ENCODE results near the gene RABGGTA.

Gene RABGGTA

DNA sequence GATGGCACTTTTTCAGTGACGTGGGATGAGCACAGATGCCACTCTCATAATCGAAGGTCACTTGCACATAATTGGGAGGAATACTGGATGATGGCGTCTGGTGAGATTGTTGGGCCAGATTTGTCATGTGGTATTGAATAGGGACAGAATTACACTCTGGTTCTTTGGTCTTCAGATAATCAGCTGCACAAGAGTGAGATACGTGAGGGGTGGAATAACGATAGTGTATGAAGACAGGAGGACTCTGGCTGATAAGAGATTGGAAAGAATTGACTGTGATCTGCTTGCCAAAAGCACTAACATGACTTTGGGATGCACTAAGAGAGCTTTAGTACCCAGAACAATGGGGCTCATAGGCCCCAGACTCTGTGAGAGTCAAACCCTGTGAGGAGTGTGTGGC is 7.0 kb upstream of the RABGGTA start:
- no peak for DNase-seq

GRCh38 chr14:24277606-24278321 is 6.4 kb upstream of the RABGGTA start:
- DNase-seq = peak; percentile 91 to 95

GRCh38 chr14:24277071-24277470 is 5.7 kb upstream of the RABGGTA start:
- peak; percentile 63 to 74 for DNase-seq

GRCh38 chr14:24274101-24274543 is 2.7 kb upstream of the RABGGTA start:
- peak; percentile 83 to 87 for DNase-seq

- peak; percentile 57 to 67 for DNase-seq
Observed at GRCh38 chr14:24273422-24273998, 2.1 kb upstream of the RABGGTA start.

DNA sequence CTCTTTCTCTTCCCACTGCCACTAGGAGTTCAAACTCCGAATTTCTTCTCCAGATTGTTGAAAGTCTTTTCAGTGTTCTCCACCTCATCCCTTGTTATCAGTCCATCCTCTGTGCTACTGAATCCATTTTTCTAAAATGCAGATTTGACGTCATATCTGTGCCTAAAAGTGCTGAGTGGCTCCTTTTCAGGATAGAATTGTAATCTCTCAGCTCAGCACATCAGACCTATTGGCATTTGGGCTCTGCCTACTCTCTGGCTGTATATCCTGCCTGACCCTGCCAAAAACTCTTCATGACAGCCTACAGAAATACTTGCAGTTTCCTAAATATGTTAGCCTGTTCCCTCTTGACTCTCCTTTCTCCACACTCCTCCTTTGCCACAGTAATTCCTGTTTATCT is 1.1 kb upstream of the RABGGTA start:
- peak; percentile 16 to 17 for DNase-seq

- no peak for DNase-seq
Observed at GRCh38 chr14:24271834-24272263, 452 bp upstream of the RABGGTA start.

DNA sequence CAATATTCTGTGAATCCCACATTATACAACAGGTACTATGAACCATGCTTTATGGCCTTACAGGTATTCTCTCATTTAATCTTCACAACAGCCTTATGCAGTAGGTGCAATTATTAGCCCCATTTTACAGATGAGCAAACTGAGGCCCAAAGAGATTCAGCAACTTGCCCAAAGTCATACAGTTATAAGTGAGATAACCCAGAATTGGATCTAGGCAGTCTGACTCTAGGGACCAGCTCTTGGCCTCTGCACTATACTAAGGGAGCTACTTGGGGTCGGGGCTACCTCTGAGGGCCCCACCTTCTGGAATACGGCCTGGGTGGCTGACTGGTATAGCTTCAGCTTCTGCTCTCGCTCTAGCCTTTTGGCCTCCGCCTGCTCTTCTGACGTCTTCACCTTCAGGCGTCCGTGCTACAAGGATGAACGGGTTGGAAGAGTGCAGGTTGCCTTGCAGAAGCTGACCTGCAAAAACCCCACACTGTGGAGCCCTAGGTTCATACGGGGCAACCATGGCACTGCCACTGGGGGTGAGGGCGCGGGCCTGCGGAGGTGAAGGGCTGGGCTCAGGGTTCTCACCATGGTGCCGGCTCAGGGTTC is 762 bp downstream of the RABGGTA start:
- DNase-seq = no peak

- DNase-seq = no peak
Observed at GRCh38 chr14:24269910-24270536, 1.4 kb downstream of the RABGGTA start.

- no peak for DNase-seq
Observed at GRCh38 chr14:24269368-24269767, 2.0 kb downstream of the RABGGTA start.

DNA sequence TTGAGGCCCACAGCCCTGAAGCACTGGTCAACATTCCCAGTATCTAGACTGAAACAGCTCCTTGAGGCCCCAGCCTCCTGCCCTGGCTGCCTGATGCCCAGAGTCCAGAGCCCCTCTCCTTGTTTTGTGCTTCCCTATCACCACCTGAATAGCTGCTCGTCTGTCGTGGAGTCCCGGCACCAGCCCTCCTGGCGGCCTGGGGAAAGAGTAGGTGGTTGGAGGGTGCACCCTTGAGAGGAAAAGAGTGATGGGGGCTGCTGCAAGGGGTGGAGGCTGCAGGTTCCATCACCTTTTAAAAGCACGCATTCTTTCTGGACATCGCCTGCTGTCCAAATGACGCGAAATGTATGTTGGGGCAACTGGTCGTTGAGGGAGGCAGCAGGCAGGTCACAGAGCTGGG is 3.2 kb downstream of the RABGGTA start:
- DNase-seq = no peak

- DNase-seq = no peak
Observed at GRCh38 chr14:24267516-24267915, 3.9 kb downstream of the RABGGTA start.

GRCh38 chr14:24266344-24267244 is 4.8 kb downstream of the RABGGTA start:
- no peak for DNase-seq

GRCh38 chr14:24264298-24264697 is 7.1 kb downstream of the RABGGTA start:
- no peak for DNase-seq

GRCh38 chr14:24263848-24264247 is 7.5 kb downstream of the RABGGTA start:
- DNase-seq = no peak

DNA sequence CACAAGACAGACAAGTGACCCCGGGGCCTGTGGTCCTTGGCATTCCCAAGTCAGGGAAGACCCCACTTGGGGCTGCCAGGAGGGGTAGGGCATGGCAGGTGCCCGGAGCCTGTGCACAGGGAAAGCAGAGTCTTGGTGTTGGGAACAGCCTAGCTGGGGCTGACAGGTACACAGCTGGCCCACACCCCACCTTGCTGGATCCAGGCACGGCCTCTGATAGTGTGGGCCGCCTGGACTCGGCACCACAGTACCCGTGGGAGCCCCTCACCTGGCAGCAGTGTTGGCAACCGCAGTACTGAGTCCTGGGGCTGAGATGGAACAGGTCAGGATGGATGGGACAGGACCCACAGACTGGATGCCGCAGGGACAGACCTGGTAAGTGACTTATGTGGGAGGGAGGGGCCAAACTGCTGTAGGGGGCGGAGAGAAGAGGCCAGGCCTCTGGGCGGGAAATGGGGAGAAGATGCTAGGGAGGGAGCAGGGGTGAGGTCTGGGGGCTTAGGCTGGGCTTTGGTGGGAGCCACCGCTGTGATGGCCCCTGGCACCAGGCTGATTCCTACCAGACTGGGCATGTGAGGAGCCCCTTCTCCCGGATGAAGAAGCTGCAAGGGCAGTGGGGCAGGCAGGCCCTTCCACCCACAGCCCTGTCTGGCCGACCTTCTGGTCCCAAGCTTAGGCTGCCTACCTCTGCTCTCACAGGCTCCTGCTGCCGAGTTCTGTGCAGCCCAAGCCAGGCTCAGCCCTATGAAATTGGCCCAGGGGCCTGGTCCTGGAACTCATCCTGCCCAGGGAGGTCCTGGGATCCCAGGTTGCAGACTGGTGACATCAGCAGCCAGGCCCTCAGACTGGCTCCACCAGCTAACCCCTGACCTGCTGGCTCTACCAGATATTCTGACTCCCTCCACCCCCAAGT is 8.3 kb downstream of the RABGGTA start, which contains the start of gene TGM1:
TSS of gene TGM1 (minus strand) at position 357 of the 913 bp plus-strand sequence. CDS start 825 bp downstream, outside the sequence.
- no peak for DNase-seq

DNA sequence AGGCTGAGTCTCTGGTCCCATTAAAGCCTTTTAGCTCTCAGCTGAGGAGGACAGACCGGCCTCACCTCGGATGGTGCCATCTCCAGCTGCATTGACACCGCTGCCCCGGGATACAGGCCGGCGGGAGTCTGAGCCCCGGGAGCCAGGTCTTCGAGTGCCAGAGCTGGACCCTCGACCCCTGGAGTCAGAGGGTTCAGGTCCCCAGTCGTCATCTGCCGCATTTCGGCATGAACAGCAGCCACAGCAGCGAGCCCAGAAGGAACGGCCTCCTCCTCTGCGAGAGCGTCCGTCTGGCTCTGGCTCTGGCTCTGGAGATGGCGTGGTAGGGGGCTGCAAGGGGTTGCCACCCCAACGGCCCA is 9.4 kb downstream of the RABGGTA start:
- no peak for DNase-seq

GRCh38 chr14:24261256-24261968 is 10.0 kb downstream of the RABGGTA start:
- no peak for DNase-seq

- no peak for DNase-seq
Observed at GRCh38 chr14:24260780-24261157, 10.6 kb downstream of the RABGGTA start.

GRCh38 chr14:24260026-24260779 is 11.2 kb downstream of the RABGGTA start:
- DNase-seq = no peak

Measured in inflammatory macrophage (primary cell).